Right lung (tissue), 5 donors: ENCODE data around the gene TBX15. TPM values are rescaled to one million over a fixed set of nuclear protein-coding genes. Genes with fewer than 3 reads are reported as not detected.

Source experiments
- DNase-seq, 2 donors: peaks; one replicate each; pipeline ENCODE4 v3.0.0-alpha.2; 2013
- polyA plus RNA-seq, 5 donors: library from polyadenylated mRNA; unstranded; fragments of 120-200 nt; gene quantifications; one replicate each; pipeline versions ENCODE4 v1.2.1 to v1.2.3, GENCODE V29; 2013; ENCODE audit warnings: inconsistent platforms in 1 of 5, low replicate concordance in 1 of 5; ENCODE audit not compliant: insufficient read length in 5 of 5, insufficient read depth in 1 of 5

TBX15 gene
- polyA plus RNA-seq, 5 donors, result 0.22 to 2.4 (median 0.31) TPM

DNA sequence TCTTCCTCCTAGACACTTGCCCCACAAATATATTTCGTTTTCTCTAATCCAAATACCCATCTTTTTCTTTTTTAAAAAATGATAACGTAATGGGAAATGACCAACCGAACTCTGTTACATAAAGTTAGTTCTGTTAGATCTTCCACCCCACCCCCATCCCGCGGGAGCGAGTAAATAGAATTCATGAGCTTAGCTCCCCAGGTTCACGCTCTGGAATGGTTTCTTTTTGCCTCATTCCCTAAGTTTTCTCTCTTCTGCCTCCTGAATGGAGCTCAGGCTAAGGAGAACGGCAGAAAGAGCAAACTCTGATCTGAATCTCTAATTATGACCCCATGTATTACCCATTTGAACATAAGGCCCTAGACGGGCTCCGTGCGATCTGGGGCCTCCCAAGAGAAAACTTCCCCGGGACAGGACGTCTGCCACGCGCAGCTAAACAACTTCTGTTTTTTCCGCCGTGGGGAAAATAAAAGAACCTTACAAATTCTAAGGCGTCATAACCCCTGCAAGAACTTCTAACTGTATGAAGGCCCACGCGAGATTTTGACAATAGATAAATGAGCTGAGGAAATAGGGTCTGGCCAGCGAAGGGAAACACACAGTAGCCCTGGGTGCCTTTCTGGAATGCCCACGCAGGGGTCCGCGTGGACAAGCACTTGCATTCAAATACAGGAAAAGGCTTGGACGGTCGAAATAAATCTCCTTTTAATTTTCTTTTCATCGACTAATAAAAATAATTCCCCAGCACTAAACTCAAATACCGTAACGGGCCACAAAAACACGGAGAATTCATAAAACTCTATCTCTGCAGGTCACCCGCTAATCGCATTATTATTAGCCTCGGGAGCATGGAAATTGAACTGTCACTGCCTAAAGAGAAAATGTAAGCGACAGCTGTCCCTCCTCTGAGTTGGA lies 2.2 kb downstream of the TBX15 start:
- DNase-seq, result no peak

GRCh38 chr1:118984722-118985639 lies 3.2 kb downstream of the TBX15 start:
- DNase-seq, result no peak

DNA sequence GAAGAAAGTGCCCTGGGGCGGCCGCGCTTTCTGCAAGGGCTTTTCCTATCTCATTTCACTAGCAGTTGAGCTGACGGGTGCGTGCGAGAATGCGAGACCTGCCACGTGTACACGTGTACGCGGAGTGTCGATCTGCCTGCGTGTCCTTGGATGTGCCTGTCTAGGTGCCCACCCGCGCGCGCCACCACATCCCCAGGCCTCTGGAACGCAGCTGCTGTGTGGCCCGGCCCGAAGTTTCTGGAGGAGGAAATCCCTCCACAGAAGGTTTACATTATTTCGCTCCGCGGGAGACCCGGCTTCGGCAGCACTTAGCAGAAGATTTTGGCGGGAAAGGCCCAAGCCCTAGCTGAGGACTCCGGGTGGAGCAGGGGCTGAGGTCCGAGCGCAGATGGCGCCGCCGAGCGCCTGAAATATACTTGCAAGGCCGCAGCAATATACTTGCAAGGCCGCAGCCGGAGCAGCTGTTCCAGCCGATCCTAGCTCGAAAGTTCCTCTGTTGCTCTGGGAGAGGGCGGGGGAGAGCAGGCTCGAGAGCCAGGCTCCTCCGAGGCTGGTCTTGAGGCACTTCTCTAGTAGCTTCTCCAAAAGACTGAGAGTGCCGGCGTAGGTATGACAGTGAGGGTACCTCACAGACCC lies 3.9 kb downstream of the TBX15 start:
- no peak for DNase-seq

- no peak for DNase-seq
These were observed 4.5 kb downstream of the TBX15 start for GRCh38 chr1:118983558-118984041.

GRCh38 chr1:118982821-118983557 lies 5.2 kb downstream of the TBX15 start:
- DNase-seq, result no peak

- DNase-seq, result no peak
These were observed 5.9 kb downstream of the TBX15 start for GRCh38 chr1:118982266-118982665.

- DNase-seq, result no peak
These were observed 6.7 kb downstream of the TBX15 start for GRCh38 chr1:118981436-118981835.

- DNase-seq, result no peak
These were observed 8.2 kb downstream of the TBX15 start for GRCh38 chr1:118979754-118980575.

DNA sequence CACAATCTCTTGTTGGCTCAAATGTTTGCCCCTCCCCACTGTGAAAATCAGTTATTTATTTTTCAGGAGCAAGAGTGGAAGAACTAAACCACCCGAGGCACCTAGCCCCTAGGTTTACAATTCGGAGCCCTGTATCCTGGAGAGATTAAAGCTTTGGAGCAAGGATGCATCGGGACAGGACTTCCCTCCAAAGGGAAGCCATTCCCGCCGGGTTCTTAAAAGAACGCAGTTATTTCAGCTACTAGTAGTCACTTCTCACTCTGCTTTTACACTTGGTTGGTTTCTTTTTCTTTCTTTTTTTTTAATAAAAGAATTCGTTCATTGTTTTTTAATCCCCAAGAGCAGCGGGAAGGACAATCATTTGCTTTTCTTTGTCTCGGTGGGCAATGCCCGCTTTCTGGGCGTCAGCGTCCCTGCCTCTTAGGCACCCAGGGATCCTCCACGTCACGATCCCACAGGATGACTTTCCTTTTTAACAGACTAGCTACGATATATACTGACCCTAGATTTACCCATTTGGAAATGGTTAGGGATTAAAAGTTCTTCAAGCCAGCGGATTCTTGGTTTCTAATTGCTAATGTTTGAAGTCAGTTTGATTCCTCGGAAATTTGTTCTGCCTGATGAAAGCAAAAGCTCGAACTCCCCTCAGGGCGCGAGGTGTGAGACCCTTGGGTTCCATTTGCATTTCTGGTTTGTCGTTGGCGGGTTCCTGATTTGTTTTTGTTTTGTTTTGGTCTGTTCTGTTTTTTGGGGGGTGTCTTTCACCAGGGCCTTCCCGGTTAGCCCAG lies 9.0 kb downstream of the TBX15 start:
- DNase-seq, result no peak

DNA sequence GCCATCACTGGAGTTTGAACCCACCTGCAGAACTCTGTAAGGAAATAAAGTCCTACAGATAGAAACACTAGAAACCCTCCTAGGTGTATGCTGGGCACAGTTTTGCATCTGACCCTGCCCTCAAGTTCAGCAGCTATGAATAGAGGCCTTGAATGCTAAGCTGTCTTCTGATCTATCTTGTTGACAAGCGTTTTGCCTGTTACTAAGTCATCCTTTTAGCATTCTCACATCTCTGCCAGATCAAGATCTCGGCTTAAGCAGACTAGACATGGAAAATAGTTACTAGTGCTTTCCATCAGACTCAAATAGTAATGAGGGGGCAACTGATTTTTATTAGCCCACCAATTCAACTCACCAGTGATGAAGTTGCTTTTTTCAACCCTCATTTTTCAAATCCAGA lies 10.5 kb downstream of the TBX15 start:
- no peak for DNase-seq

DNA sequence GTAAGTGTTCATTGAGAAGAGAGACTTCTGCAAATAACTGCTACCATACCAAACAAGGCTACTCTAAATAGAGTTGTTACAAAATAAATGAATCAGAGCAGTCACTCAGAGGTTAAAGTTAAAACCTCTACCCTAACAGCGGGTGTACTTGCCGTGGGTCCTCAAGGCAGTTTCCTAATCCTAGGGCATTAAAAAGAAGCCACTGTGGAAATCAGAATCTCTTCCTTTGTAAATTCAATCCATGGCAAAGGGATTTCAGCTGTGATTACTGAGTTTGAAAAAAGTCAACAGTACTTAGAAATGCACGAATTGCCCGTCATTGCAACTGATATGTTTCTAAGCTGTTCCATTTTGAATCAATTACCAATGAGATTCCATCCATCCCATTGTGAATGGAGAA lies 13.5 kb downstream of the TBX15 start:
- DNase-seq, result no peak

DNA sequence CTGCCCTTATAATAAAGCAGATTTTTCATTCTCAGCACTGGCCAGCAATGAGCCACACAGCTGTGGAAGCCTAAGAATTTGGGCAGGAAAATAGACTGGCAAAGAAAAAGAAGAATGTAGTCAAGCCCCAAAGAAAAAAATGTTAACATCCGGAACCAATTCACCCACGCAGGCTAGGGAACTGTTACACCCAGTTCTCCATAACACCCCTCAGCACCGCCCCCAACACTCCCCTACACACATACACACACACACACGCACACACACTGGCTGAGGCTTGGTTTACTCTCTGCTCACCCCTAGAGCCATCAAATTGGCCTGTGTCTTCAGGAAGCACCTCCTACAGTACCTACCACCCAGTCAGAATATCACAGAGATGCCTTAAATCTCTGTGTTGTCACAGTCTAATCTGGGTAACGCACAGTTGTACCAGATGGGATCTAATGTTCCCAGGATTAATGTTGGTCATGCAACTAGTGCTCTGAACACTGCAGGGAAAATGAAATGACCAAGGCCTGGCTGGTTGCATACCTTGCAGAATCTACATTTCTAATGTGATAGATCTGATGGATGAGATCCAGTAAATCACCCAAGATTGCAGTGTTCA lies 14.5 kb downstream of the TBX15 start:
- DNase-seq, result no peak

DNA sequence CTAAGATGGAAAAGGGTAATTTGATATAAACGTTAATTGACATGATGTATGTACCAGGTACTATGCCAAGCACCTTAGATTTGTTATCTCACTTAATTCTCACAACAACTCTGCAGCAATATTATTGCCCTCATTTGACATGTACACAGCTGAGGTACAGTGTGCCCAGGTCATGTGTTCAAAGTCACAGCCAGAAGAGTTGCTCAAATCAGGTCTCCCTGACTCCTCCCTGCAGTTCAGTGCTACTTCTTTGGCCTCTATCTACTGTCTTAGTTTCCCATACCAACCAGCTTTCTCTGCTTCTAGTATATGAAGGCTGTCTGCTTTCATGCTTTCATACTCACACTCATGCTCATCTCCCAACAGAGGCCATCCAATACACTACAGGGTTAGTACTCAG lies 15.1 kb downstream of the TBX15 start:
- no peak for DNase-seq

GRCh38 chr1:118970451-118970850 lies 17.7 kb downstream of the TBX15 start:
- DNase-seq, result no peak

DNA sequence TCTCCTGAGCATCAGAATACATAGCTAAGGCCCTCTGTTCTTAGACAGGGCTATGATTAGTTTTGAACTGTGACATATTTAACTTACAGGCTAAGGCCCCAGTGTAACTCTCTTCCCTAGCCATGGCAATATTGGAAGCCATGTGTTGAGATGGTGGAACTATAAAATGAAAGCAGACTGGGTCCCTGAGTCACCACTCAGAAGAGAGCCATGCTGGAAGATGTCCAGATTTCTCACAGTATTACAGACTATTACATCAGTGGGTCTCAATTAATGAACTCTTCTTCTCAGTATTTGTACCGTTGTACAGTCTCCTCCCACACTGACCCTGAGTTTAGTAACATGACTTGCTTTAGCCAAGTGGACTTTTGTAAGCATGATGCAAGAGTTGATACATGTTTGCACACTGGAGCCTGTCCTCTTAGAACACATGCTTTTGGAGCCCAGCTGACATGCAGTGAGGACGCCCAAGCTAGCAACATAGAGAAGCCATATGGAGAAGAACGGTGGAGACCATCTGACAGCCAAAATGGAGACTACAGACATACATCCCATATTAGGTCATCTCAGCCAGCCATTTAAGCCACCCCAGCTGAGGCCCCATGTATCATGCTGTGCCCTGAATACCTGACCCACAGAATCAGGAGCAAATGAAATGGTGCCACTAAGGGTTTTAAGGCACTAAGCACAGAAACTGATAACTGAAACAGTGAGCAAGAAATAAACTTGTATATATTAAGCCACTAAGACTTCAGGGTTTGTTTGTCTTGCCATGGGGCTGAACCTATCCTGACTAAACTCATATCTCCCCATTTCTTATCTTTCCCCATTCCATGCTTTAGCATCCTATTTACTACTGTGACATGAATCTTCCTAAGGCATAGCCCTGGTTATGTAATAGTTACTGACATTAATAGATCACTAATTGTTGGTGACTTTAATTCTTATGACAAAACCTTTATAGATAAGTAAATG lies 24.4 kb downstream of the TBX15 start:
- no peak for DNase-seq

GRCh38 chr1:118963138-118963455 lies 25.0 kb downstream of the TBX15 start:
- DNase-seq, result no peak

DNA sequence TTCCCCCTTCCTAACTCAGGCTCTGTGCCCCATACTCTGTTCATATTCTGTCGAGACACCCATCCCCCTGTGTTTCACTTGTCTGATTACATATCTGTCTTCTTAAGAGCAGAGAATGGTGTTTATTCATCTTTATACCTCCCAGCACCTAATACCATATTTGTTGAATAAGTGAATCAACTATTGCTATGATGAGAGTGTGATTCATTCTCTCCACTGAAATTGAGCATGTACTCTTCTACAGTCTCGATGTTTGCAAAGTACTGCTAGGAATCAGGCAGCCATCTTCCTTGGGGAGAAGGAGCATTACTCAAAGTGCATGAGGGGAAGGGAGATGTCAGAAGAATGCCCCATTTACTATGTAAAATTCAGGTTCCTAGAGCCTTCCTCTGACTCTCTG lies 27.0 kb downstream of the TBX15 start:
- no peak for DNase-seq

GRCh38 chr1:118960567-118961136 lies 27.5 kb downstream of the TBX15 start:
- no peak for DNase-seq
